ENCODE data around the gene TMEM94.

TMEM94 gene

GRCh38 chr17:75499313-75500022 is 43.0 kb downstream of the TMEM94 start:
- no peak for DNase-seq

GRCh38 chr17:75500419-75501216 is 44.2 kb downstream of the TMEM94 start:
- DNase-seq = no peak

DNA sequence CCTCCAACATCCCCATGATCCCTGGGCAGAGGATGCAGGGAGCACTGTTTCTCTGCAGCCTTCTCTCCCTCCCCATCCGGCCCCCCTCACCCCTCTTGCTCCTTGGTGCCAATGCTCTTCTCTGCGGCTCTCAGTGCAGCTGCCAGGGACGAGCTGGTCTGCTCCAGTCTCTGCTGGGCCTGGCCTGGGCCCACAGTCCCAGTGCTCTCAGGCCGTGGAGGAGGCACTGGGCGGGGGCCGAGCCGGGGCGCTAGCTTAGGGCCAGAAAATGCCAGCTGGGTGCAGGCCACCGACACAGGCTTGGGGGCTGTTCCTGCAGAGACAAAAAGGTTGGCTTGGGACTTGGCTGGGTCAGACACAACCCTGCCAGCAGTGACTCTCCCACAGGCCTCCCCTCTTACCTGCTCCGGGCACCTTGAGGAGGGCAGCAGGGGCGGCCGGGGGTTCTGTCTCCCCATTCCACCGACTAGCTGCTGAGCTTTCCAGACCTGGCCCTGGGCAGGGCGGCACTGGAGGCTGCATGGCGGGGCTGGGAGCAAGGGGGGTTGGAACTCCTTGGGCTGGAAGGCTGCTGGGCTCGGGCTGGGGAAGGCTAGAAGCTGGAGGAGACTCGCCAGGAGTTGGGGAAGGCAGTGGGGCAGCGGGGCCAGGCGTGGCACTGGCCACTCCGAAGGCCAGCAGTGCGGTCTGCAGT is 45.1 kb downstream of the TMEM94 start:
- no peak for DNase-seq

- no peak for DNase-seq
These were observed 45.8 kb downstream of the TMEM94 start for GRCh38 chr17:75502072-75502720.

- DNase-seq = no peak
These were observed 46.4 kb downstream of the TMEM94 start for GRCh38 chr17:75502721-75503329.

DNA sequence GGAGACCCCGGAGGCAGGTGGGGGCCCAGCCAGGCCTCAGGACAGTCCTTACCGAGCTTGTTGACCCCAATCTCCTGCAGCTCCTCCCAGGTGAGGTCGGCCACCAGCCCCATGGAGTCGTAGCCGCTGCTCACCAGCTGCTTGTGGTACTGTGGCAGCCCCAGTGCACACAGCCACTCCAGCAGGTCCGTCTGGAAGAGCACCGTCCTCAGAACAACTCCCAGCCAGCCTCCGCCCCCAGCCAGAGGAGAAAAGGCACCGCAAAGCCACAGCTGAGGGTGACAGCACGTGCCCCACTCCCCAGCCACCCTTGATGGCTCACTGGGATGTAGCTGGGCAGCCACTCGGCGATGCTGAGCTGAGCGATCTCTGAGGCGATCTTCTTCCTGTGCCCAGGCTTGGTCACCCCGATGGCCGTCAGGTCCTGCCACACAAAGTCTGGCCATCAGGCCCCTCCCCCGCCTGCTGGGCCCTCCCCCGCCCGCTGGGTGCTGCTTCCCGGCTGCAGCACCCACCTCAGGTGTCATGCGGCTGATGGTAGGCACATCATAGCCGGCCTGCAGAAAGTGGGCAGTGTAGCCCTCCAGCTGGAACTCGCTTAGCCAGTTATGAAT is 47.0 kb downstream of the TMEM94 start:
- DNase-seq = no peak

- no peak for DNase-seq
These were observed 47.5 kb downstream of the TMEM94 start for GRCh38 chr17:75503976-75504346.

DNA sequence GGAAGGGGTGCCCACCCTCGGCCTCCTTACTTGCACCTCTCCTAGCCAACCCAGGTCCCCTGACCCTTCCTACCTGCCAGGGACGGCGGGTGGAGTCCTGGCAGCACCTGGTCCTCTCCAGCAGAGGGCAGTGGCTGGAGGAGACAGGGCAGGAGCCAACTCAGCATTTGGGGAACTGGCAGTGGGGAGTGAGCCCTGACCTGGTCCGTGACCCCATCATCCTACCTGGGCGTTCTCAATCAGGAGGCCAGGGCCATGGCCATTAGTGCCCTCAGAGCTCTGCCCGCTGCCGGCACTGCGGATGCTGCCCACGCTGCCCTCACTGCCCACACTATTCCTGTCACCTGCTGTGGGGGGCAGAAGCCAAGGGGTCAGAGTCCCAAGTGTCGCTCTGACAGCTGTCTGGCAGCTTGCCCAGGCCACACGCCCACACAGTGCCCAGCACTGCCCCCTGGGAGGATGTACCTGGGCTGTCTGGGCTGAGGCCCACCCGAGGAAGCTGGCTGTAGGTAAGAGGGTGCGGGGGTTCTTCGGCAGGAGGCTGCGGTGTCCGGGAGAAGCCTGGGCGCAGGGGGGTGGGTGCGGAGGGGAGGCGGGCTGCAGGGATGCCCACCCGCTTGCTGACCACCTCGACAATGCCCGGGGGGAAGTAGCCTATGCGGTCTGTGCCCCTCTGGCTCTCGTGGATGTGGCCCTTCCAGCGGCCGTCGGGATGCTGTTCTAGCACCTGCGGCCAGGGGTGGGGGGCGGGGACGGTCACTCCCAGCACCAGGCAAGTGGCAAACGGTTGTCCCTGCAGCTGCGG is 48.1 kb downstream of the TMEM94 start:
- DNase-seq = no peak

GRCh38 chr17:75505152-75505409 is 48.6 kb downstream of the TMEM94 start:
- no peak for DNase-seq

- no peak for DNase-seq
These were observed 49.2 kb downstream of the TMEM94 start for GRCh38 chr17:75505640-75506039.

GRCh38 chr17:75506134-75506533 is 49.7 kb downstream of the TMEM94 start:
- DNase-seq = no peak

- DNase-seq = no peak
These were observed 50.5 kb downstream of the TMEM94 start for GRCh38 chr17:75506888-75507287.

DNA sequence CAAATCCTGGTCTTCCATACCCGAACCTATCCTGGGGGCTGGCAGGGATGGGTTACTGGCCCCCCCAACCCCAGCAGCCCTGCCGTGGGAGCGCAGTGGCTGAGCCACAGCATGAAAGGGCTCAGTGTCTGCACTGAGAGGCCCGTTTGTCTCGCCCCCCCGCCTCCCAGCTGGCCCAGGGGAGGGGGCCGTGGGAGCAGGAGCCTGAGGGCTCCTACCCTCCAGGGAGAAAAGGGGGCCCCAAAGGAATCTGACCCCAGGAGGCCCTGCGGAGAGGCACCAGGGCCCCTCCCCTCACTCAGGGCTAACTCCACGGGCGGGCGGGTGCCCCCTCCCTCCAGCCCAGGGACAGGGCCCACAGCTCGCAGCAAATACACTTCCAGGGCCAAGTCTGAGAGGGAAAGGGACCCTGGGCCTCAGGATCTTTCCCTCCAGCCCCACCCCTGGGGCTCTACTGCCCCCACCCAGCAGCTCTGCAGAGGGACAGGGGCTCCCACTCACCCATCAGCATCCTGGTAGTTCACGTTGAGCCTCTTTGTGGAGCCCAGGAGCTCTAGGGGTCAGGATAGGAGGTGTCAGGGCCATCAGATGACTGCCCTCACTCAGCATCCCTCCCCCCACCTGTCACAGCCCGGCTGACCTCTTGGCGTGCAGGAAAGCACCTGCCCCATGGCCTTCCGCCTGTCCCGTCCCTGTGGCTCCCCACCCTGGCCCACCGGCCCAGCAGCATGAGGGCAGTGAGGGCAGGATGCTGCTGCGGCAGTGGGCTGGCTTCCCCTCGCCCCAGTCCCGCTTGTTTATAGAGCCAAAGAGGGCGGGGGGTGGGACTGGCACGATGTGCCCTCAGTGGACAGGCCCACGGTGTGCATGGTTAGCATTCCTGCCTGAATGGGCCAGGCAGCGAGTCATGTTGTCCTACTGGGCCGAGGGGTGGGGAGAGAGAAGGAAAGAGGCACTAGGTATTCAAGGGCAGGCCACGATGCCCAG is 51.6 kb downstream of the TMEM94 start:
- DNase-seq = no peak

DNA sequence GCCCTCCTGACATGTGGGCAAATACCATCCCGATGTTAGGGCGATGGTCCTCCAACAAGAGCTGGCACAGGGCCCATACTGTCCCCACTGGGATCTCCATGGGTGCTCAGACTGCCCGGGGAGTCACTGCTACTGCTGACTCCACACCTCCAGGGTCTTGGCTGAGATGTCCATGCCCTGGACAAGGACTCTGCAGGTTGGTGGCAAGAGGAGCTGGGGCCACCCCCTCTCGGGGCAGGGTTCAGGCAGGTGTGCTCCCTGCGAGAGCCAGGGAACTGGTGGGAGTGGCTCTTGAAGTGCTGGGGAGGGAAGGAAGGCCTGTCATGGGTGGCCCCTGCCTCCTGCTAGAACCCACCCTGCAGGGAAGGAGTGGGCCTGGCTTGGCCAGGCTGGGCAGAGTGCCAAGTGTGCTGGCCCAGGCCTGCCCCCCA is 52.5 kb downstream of the TMEM94 start:
- no peak for DNase-seq

- DNase-seq = no peak
These were observed 53.3 kb downstream of the TMEM94 start for GRCh38 chr17:75509528-75510258.

GRCh38 chr17:75511270-75511609 is 54.8 kb downstream of the TMEM94 start:
- no peak for DNase-seq

GRCh38 chr17:75511610-75512575 is 55.5 kb downstream of the TMEM94 start:
- DNase-seq = no peak

DNA sequence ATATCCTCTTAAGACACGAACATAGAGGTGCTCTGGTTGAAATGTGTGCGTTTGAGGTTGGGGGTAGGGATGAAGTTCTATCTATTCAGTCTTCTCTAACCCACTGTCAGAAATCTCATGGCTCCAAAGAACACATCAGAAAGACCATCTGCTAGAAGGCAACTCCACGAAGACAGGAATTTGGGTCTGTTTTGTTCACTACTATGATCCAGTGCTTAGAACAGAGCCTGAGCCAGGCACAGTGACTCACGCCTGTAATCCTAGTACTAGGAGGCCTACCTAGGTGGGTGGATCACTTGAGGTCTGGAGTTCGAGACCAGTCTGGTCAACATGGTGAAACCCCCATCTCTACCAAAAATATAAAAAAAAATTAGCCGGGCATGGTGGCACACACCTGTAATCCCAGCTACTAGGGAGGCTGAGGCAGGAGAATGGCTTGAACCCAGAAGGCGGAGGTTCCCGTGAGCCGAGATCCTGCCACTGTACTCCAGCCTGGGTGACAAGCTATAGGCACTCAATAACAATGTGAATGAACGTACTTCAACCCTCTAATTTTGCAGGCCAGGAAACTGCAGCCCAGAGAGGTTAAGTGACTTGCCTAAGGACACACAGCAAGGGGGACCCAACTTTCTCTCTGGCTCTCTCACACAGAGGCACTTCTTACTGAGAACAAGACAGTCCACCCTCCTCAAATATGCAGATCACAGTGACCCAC is 56.6 kb downstream of the TMEM94 start:
- DNase-seq = no peak
